Activated CD4-positive, alpha-beta T cell treated with anti-CD3 and anti-CD28 coated beads, Interleukin-2, amount 10 ng/mL, durations not matched to agents 7 days and 5 days (primary cell): ENCODE measurements around the gene GOLGA8F. TPM values are rescaled to one million over a fixed set of nuclear protein-coding genes. Genes with fewer than 3 reads are reported as not detected.
"Not testable (repeated sequence)": the region's sequence is repeated elsewhere in the genome, so short reads cannot be mapped to it uniquely, and the experiment has no call there.

Experiments
- CTCF ChIA-PET: fragments of 350-600 bp; sonication (Branson Sonifier 250); formaldehyde crosslinking; loops from one replicate; lab custom pipeline; 2021; ENCODE audit warnings: antibody characterized with exemption; lab: Charles Lee
- POLR2A ChIA-PET: fragments of 350-600 bp; sonication (Branson Sonifier 250); formaldehyde crosslinking; loops from one replicate; lab custom pipeline; 2021; ENCODE audit warnings: antibody characterized with exemption; lab: Charles Lee
- DNase-seq: peaks from one replicate; pipeline ENCODE4 v3.0.0-alpha.2; 2020
- H3K27ac Mint-ChIP-seq: one replicate; pipeline ENCODE4 v1.8.0; 2021; ENCODE audit warnings: mild to moderate bottlenecking, moderate library complexity, mixed read lengths
- H3K27me3 Mint-ChIP-seq: one replicate; pipeline ENCODE4 v1.8.0; 2021; ENCODE audit warnings: mixed read lengths
- H3K36me3 Mint-ChIP-seq: one replicate; pipeline ENCODE4 v1.8.0; 2021; ENCODE audit warnings: low read depth, mixed read lengths
- H3K4me1 Mint-ChIP-seq: one replicate; pipeline ENCODE4 v1.8.0; 2021; ENCODE audit warnings: mixed read lengths
- H3K4me3 Mint-ChIP-seq: one replicate; pipeline ENCODE4 v1.8.0; 2021; ENCODE audit warnings: mild to moderate bottlenecking, moderate library complexity, mixed read lengths
- H3K9me3 Mint-ChIP-seq: one replicate; pipeline ENCODE4 v1.8.0; 2021; ENCODE audit warnings: mixed read lengths
- microRNA-seq: library from miRNA; unstranded; fragments of <30 nt; microRNA quantifications from one replicate; pipeline ENCODE4 v1.2.0, GENCODE V29; 2021; ENCODE audit warnings: borderline microRNAs expressed, borderline replicate concordance
- total RNA-seq, 2 experiments: library from RNA; stranded (reverse); gene quantifications; one replicate each; pipeline ENCODE4 v1.2.3, GENCODE V29; 2021

GOLGA8F gene
- total RNA-seq, result not detected

DNA sequence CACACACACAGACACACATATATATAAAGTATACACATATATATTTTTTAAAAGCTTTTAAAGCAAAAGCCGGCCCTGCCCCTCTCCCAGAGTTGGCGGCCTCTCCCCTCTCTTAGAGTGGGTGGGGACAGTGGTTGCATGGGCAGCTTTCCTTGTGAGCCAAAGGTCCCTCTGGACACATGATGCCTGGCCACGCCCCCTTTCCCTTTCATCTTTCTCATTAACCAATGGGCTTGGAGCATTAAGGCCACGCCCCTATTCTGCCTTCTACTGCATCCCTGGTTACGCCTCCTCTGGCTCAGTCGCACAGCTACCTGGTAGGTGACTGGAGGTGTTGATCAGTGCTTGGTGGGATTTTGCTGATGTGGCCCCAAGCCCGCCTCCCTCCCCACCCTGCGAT, at the start of gene GOLGA8F:
Gene GOLGA8F, plus strand, starts transcription at position 301 of the 400 bp plus-strand sequence. Its CDS starts 98 bp downstream, at position 399.
- H3K36me3 Mint-ChIP-seq, H3K4me1 Mint-ChIP-seq, POLR2A ChIA-PET, CTCF ChIA-PET, H3K27me3 Mint-ChIP-seq, DNase-seq, H3K9me3 Mint-ChIP-seq, H3K4me3 Mint-ChIP-seq, H3K27ac Mint-ChIP-seq: not testable (repeated sequence)

- POLR2A ChIA-PET, H3K36me3 Mint-ChIP-seq, H3K9me3 Mint-ChIP-seq, H3K27ac Mint-ChIP-seq, H3K27me3 Mint-ChIP-seq, H3K4me3 Mint-ChIP-seq, CTCF ChIA-PET, DNase-seq, H3K4me1 Mint-ChIP-seq: not testable (repeated sequence)
These were observed 20.5 kb upstream of the GOLGA8F start, which contains the start of gene GOLGA6L24 for GRCh38 chr15:28357984-28358383. GOLGA6L24 (minus strand) TSS chr15:28358084; CDS start chr15:28358023, 61 bp downstream.

DNA sequence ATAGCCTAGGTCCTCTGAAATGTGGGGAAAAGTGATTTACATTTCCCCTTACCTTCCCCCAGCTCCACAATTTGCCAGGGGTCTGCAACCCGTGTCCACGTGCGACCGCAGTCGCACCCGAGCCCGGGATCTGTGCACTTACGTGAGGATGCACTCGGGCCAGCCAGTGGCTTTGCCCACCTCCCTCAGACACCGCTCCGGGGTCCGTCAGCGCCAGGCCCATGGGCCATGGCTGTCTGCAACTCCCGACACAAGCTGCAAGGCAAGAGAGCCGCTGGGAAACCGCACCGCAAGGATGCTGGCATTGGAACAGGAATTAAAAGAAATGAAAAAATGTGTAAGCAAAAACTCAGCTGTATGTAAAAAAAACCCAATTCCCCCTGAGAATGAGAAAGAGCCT, 13.0 kb upstream of the GOLGA8F start:
- H3K4me1 Mint-ChIP-seq, H3K4me3 Mint-ChIP-seq, H3K27ac Mint-ChIP-seq, POLR2A ChIA-PET, H3K27me3 Mint-ChIP-seq, CTCF ChIA-PET, H3K9me3 Mint-ChIP-seq, DNase-seq, H3K36me3 Mint-ChIP-seq: not testable (repeated sequence)

DNA sequence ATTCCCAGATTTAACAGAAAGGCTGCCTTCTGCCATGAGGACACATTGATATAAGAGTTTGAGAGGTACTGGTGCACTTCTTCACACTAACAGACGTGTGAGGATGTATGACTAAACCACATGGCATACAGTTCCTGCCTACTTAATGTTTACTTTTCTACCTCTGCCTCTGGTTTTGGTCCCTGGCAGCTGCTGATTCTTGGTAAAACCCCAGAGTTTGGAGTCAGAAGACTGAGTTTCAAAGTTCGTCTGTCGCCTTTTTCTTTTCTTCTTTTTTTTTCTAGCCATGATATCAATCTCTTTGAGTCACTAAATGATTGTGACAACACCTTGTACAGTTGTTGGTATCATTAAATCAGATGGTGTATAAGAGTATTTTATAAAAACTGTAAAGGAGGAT, 1.6 kb downstream of the GOLGA8F start:
- CTCF ChIA-PET, H3K4me3 Mint-ChIP-seq, H3K27ac Mint-ChIP-seq, H3K4me1 Mint-ChIP-seq, H3K9me3 Mint-ChIP-seq, H3K27me3 Mint-ChIP-seq, H3K36me3 Mint-ChIP-seq, POLR2A ChIA-PET: not testable (repeated sequence)
- DNase-seq, result peak; percentile 21

DNA sequence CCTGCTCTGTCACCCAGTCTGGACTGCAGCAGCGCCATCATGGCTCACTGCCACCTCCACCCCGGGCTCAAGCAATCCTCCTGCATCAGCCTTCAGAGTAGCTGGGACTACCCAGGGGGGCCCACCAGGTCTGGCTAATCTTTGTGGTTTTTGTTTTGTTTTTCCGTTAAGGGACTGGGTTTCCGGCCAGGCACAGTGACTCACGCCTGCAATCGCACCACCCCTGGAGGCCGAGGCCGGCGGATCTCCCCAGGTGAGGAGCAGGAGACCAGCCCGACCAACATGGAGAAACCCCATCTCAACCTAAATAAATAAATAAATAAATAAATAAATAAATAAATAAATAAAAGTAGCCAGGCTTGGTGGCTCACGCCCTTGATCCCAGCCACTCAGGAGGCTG, 17.6 kb downstream of the GOLGA8F start:
- H3K9me3 Mint-ChIP-seq, H3K36me3 Mint-ChIP-seq, CTCF ChIA-PET, H3K4me1 Mint-ChIP-seq, DNase-seq, POLR2A ChIA-PET, H3K27ac Mint-ChIP-seq, H3K4me3 Mint-ChIP-seq, H3K27me3 Mint-ChIP-seq: not testable (repeated sequence)

DNA sequence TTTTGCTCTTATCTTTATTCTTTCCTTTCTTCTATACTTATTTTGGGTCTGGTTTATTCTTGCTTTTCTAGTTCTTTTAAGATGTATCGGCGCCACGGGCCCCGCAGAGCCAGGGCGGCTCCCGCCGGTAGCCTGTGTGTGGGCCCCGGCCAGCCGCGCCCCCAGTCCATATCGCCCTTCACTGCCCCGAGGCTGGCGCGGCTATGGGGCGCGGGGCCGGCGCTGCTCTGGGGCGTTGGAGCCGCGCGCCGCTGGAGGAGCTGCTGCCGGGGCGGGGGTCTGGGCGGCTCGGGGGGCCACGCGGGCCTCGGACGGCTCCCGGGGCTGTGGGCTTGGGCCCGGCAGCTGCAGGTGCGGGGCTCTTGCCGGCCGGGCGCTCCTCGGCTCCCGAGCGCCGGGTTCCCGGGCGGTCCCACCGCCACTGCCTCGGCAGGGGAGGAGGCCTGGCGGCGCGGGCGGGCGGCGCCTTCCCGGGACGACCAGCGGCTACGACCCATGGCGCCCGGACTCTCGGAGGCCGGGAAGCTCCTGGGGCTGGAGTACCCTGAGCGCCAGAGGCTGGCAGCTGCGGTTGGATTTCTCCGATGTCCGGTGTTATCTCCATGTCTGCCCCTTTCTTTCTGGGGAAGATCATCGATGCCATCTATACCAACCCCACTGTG, 24.4 kb downstream of the GOLGA8F start:
- POLR2A ChIA-PET, CTCF ChIA-PET, H3K4me1 Mint-ChIP-seq, H3K36me3 Mint-ChIP-seq, H3K4me3 Mint-ChIP-seq, DNase-seq, H3K27ac Mint-ChIP-seq, H3K9me3 Mint-ChIP-seq, H3K27me3 Mint-ChIP-seq: not testable (repeated sequence)

DNA sequence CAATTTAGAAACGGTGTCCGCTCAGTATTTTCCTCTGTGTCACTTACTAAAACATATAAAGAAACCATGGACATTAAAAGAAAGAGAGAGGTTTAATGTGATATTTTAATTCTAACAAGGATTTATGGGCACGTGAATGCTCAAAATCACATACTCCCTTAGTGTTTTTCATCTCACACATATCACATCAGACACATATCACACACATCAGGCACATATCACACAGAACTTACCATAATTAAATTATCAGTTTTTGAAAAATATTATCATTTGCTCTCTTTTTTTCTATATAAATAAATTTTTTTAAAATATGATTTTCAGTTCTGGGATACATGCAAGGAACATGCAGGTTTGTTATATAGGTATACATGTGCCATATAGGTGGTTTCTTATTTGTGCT, 42.0 kb downstream of the GOLGA8F start:
- H3K4me3 Mint-ChIP-seq, DNase-seq, POLR2A ChIA-PET, H3K4me1 Mint-ChIP-seq, CTCF ChIA-PET, H3K27me3 Mint-ChIP-seq, H3K9me3 Mint-ChIP-seq, H3K36me3 Mint-ChIP-seq, H3K27ac Mint-ChIP-seq: not testable (repeated sequence)

DNA sequence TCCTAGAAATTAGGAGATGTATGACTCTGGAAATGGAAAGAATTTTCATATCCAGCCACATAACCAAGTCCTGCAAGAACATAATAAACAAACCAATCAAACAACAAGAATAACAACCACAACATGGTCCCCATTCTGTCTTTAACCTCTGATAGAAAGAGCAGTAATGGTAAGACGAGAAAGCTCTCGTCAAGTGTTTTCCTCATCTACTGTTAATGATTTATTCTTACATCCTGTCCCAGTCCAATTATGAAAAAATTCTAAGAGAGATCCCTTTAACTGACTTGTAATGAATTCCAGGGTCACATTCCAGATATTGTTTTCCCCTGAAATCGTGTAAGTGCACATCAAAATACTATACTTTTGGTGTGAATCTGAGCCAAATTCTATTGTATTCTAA, 57.1 kb downstream of the GOLGA8F start:
- POLR2A ChIA-PET, result not testable (repeated sequence)

More for the DNA sequence above, 57.1 kb downstream of the GOLGA8F start:
- H3K27me3 Mint-ChIP-seq, DNase-seq, H3K9me3 Mint-ChIP-seq, H3K4me1 Mint-ChIP-seq, H3K36me3 Mint-ChIP-seq, H3K4me3 Mint-ChIP-seq, H3K27ac Mint-ChIP-seq, CTCF ChIA-PET: not testable (repeated sequence)

Small RNA genes within 50 kb of the gene (microRNA-seq; reads per million reads assigned to microRNA genes)
- not detected for gene MIR4509-2

Other genes starting within 250 kb of the GOLGA8F start
- 10 to 100 TPM; 47.8 to 48.2 TPM for gene HERC2, start 56.5 kb upstream of the GOLGA8F start, total RNA-seq
- not detected for gene GOLGA6L24, start 20.6 kb upstream of the GOLGA8F start, total RNA-seq
- gene GOLGA8G, start 154.3 kb downstream of the GOLGA8F start, total RNA-seq, result not detected
- not detected for gene GOLGA6L25, start 174.9 kb downstream of the GOLGA8F start, total RNA-seq